Dendritic cell treated with granulocyte-macrophage colony-stimulating factor and Interleukin-4, amounts not matched to agents 40 ng/mL and 50 ng/mL, for 4 days (primary cell): ENCODE results near the gene TTC7B.

Experiments used
- H3K27ac Mint-ChIP-seq: one replicate; pipeline ENCODE4 v1.8.0; 2022; ENCODE audit warnings: mild to moderate bottlenecking, mixed read lengths
- H3K27me3 Mint-ChIP-seq: one replicate; pipeline ENCODE4 v1.8.0; 2022; ENCODE audit warnings: mild to moderate bottlenecking, mixed read lengths
- H3K36me3 Mint-ChIP-seq: one replicate; pipeline ENCODE4 v1.8.0; 2022; ENCODE audit warnings: low read depth, mixed read lengths
- H3K4me1 Mint-ChIP-seq: one replicate; pipeline ENCODE4 v1.8.0; 2022; ENCODE audit warnings: low read depth, mixed read lengths
- H3K4me3 Mint-ChIP-seq: one replicate; pipeline ENCODE4 v1.8.0; 2022; ENCODE audit warnings: mild to moderate bottlenecking, moderate library complexity, mixed read lengths
- H3K9me3 Mint-ChIP-seq: one replicate; pipeline ENCODE4 v1.8.0; 2022; ENCODE audit warnings: mixed read lengths
- intact Hi-C: fragments of 100-400 bp; cut with micrococcal nuclease; formaldehyde crosslinking; loops from one replicate; pipeline ENCODE4 v1.15.0; 2022

The TTC7B gene

GRCh38 chr14:90611936-90612335 is 204.3 kb downstream of the TTC7B start:
- Mint-ChIP-seq H3K9me3 (no peaks in the 10 kb centered on the region), H3K27me3 (no peaks in the 10 kb centered on the region), H3K4me1 (peaks cover 71% of the 10 kb centered on the region), H3K27ac (peak overlapping the region; percentile 26), H3K36me3 (peaks cover 12% of the 10 kb centered on the region), H3K4me3 (no peak overlapping the region)
- intact Hi-C loops, result no loop called here

- H3K4me1 Mint-ChIP-seq, result peaks cover 70% of the 10 kb centered on the region
Observed at GRCh38 chr14:90611501-90611900, 204.7 kb downstream of the TTC7B start.

GRCh38 chr14:90610346-90611040 is 205.7 kb downstream of the TTC7B start:
- Mint-ChIP-seq H3K4me3 (peak overlapping the region; percentile 21), H3K27ac (peak overlapping the region; percentile 67), H3K27me3 (no peaks in the 10 kb centered on the region), H3K36me3 (peaks cover 12% of the 10 kb centered on the region), H3K4me1 (peaks cover 72% of the 10 kb centered on the region), H3K9me3 (no peaks in the 10 kb centered on the region)
- intact Hi-C loops, result no loop called here

More at GRCh38 chr14:90611501-90611900, 204.7 kb downstream of the TTC7B start:
- intact Hi-C loops, result no loop called here
- Mint-ChIP-seq H3K27me3 (no peaks in the 10 kb centered on the region), H3K4me3 (no peak overlapping the region), H3K9me3 (no peaks in the 10 kb centered on the region), H3K27ac (peak overlapping the region; percentile 26), H3K36me3 (peaks cover 12% of the 10 kb centered on the region)

GRCh38 chr14:90609376-90609775 is 206.9 kb downstream of the TTC7B start:
- intact Hi-C loops, result no loop called here
- Mint-ChIP-seq H3K4me3 (no peak overlapping the region), H3K4me1 (peaks cover 70% of the 10 kb centered on the region)

GRCh38 chr14:90608929-90609341 is 207.3 kb downstream of the TTC7B start:
- no peaks in the 10 kb centered on the region for H3K9me3 Mint-ChIP-seq
- intact Hi-C loops, result no loop called here
- no peaks in the 10 kb centered on the region for H3K27me3 Mint-ChIP-seq
- peaks cover 70% of the 10 kb centered on the region for H3K4me1 Mint-ChIP-seq
- peaks cover 6% of the 10 kb centered on the region for H3K36me3 Mint-ChIP-seq
- no peak overlapping the region for H3K4me3 Mint-ChIP-seq
- H3K27ac Mint-ChIP-seq, result peak overlapping the region; percentile 82

More at GRCh38 chr14:90609376-90609775, 206.9 kb downstream of the TTC7B start:
- H3K9me3 Mint-ChIP-seq, result no peaks in the 10 kb centered on the region
- H3K27me3 Mint-ChIP-seq, result no peaks in the 10 kb centered on the region
- H3K27ac Mint-ChIP-seq, result no peak overlapping the region
- peaks cover 10% of the 10 kb centered on the region for H3K36me3 Mint-ChIP-seq

- H3K36me3 Mint-ChIP-seq, result peaks cover 1% of the 10 kb centered on the region
- H3K27me3 Mint-ChIP-seq, result no peaks in the 10 kb centered on the region
- H3K4me3 Mint-ChIP-seq, result peak overlapping the region; percentile 44
- H3K27ac Mint-ChIP-seq, result peak overlapping the region; percentile 82
- H3K4me1 Mint-ChIP-seq, result peaks cover 65% of the 10 kb centered on the region
- intact Hi-C loops, result no loop called here
- H3K9me3 Mint-ChIP-seq, result no peaks in the 10 kb centered on the region
Observed at GRCh38 chr14:90608281-90608680, 207.9 kb downstream of the TTC7B start.

- H3K4me1 Mint-ChIP-seq, result peaks cover 71% of the 10 kb centered on the region
- H3K27me3 Mint-ChIP-seq, result no peaks in the 10 kb centered on the region
- no peaks in the 10 kb centered on the region for H3K9me3 Mint-ChIP-seq
- intact Hi-C loops, result no loop called here
- H3K4me3 Mint-ChIP-seq, result no peak overlapping the region
- H3K27ac Mint-ChIP-seq, result no peak overlapping the region
- no peaks in the 10 kb centered on the region for H3K36me3 Mint-ChIP-seq
Observed at GRCh38 chr14:90607141-90607540, 209.1 kb downstream of the TTC7B start.

- no peak overlapping the region for H3K4me3 Mint-ChIP-seq
- intact Hi-C loops, result no loop called here
- H3K27me3 Mint-ChIP-seq, result no peaks in the 10 kb centered on the region
- peak overlapping the region; percentile 34 for H3K27ac Mint-ChIP-seq
- H3K36me3 Mint-ChIP-seq, result no peaks in the 10 kb centered on the region
- H3K4me1 Mint-ChIP-seq, result peaks cover 68% of the 10 kb centered on the region
- H3K9me3 Mint-ChIP-seq, result no peaks in the 10 kb centered on the region
Observed at GRCh38 chr14:90606434-90606833, 209.8 kb downstream of the TTC7B start.

- intact Hi-C loops, result no loop called here
- no peaks in the 10 kb centered on the region for H3K36me3 Mint-ChIP-seq
- H3K9me3 Mint-ChIP-seq, result no peaks in the 10 kb centered on the region
- H3K4me1 Mint-ChIP-seq, result peaks cover 63% of the 10 kb centered on the region
- no peaks in the 10 kb centered on the region for H3K27me3 Mint-ChIP-seq
- H3K4me3 Mint-ChIP-seq, result no peak overlapping the region
- peak overlapping the region; percentile 29 for H3K27ac Mint-ChIP-seq
Observed at GRCh38 chr14:90605430-90605829, 210.8 kb downstream of the TTC7B start.

- H3K36me3 Mint-ChIP-seq, result no peaks in the 10 kb centered on the region
- no peaks in the 10 kb centered on the region for H3K9me3 Mint-ChIP-seq
- intact Hi-C loops, result no loop called here
- no peak overlapping the region for H3K27ac Mint-ChIP-seq
- H3K4me1 Mint-ChIP-seq, result peaks cover 65% of the 10 kb centered on the region
- H3K27me3 Mint-ChIP-seq, result peaks cover under 1% of the 10 kb centered on the region
- H3K4me3 Mint-ChIP-seq, result no peak overlapping the region
Observed at GRCh38 chr14:90604356-90604755, 211.9 kb downstream of the TTC7B start.

- intact Hi-C loops, result no loop called here
- Mint-ChIP-seq H3K36me3 (no peaks in the 10 kb centered on the region), H3K4me3 (no peak overlapping the region), H3K27me3 (peaks cover 4% of the 10 kb centered on the region), H3K9me3 (no peaks in the 10 kb centered on the region), H3K4me1 (peaks cover 63% of the 10 kb centered on the region), H3K27ac (no peak overlapping the region)
Observed at GRCh38 chr14:90603841-90604240, 212.4 kb downstream of the TTC7B start.

GRCh38 chr14:90603336-90603735 is 212.9 kb downstream of the TTC7B start:
- intact Hi-C loops, result no loop called here
- no peak overlapping the region for H3K4me3 Mint-ChIP-seq
- peaks cover 5% of the 10 kb centered on the region for H3K27me3 Mint-ChIP-seq
- H3K9me3 Mint-ChIP-seq, result no peaks in the 10 kb centered on the region
- no peaks in the 10 kb centered on the region for H3K36me3 Mint-ChIP-seq
- H3K4me1 Mint-ChIP-seq, result peaks cover 58% of the 10 kb centered on the region
- no peak overlapping the region for H3K27ac Mint-ChIP-seq

- Mint-ChIP-seq H3K9me3 (no peaks in the 10 kb centered on the region), H3K27me3 (peaks cover 5% of the 10 kb centered on the region), H3K4me3 (no peak overlapping the region), H3K27ac (no peak overlapping the region), H3K36me3 (no peaks in the 10 kb centered on the region), H3K4me1 (peaks cover 46% of the 10 kb centered on the region)
- intact Hi-C loops, result no loop called here
Observed at GRCh38 chr14:90602088-90602687, 214.0 kb downstream of the TTC7B start.

GRCh38 chr14:90601563-90601962 is 214.7 kb downstream of the TTC7B start:
- H3K27ac Mint-ChIP-seq, result no peak overlapping the region
- no peaks in the 10 kb centered on the region for H3K9me3 Mint-ChIP-seq
- intact Hi-C loops, result no loop called here
- H3K27me3 Mint-ChIP-seq, result peaks cover 5% of the 10 kb centered on the region
- H3K4me3 Mint-ChIP-seq, result no peak overlapping the region
- H3K4me1 Mint-ChIP-seq, result peaks cover 43% of the 10 kb centered on the region
- H3K36me3 Mint-ChIP-seq, result no peaks in the 10 kb centered on the region
